Measurements from ENCODE around the gene ZNF563.

Gene ZNF563

DNA sequence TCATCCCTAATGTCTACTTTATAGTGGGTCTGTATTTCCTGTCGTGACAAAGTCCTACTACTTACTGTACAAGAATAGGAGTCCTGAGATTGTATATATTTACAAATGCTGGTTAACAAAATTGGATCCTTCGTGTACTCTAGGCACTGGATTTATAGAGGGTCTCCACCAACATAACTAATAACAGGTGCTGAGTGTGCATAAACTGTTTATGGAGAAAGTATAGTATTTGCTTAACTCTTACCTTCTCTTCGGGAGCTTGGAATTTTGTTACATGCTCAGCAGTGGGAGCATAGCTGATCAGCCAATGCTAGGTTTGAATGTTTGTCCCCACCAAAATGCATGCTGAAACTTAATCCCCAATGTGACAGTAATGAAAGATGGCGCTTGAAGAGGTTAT, 19.9 kb upstream of the ZNF563 start:
- no peak for DNase-seq (ENCODE audit: low read depth)
- H3K4me3 ChIP-seq (ENCODE audit: low read length) = no peak overlapping the region
- TF ChIP-seq, protein P1, sequence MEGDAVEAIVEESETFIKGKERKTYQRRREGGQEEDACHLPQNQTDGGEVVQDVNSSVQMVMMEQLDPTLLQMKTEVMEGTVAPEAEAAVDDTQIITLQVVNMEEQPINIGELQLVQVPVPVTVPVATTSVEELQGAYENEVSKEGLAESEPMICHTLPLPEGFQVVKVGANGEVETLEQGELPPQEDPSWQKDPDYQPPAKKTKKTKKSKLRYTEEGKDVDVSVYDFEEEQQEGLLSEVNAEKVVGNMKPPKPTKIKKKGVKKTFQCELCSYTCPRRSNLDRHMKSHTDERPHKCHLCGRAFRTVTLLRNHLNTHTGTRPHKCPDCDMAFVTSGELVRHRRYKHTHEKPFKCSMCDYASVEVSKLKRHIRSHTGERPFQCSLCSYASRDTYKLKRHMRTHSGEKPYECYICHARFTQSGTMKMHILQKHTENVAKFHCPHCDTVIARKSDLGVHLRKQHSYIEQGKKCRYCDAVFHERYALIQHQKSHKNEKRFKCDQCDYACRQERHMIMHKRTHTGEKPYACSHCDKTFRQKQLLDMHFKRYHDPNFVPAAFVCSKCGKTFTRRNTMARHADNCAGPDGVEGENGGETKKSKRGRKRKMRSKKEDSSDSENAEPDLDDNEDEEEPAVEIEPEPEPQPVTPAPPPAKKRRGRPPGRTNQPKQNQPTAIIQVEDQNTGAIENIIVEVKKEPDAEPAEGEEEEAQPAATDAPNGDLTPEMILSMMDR (conservative IDR thresholded peaks at IDR 0.05; ENCODE audit: low read depth, low read length) = no peak

DNA sequence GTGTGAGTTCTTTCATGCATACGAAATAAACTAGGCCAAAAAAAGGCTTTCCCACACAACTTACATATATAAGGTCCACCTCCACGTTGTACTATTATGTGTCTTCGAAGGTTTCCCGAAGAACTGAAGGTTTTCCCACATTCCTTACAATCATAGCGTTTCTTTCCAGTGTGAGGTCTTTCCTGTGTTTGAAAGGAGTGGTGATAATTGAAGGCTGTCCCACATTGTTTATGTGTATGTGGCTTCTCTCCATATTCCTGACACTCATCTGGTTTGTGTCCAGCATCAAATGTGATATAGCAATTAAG, 17.4 kb upstream of the ZNF563 start:
- H3K4me3 ChIP-seq (ENCODE audit: low read length) = no peak overlapping the region
- DNase-seq (ENCODE audit: low read depth) = no peak
- TF ChIP-seq, protein P1 (conservative IDR thresholded peaks at IDR 0.05; ENCODE audit: low read depth, low read length) = no peak

DNA sequence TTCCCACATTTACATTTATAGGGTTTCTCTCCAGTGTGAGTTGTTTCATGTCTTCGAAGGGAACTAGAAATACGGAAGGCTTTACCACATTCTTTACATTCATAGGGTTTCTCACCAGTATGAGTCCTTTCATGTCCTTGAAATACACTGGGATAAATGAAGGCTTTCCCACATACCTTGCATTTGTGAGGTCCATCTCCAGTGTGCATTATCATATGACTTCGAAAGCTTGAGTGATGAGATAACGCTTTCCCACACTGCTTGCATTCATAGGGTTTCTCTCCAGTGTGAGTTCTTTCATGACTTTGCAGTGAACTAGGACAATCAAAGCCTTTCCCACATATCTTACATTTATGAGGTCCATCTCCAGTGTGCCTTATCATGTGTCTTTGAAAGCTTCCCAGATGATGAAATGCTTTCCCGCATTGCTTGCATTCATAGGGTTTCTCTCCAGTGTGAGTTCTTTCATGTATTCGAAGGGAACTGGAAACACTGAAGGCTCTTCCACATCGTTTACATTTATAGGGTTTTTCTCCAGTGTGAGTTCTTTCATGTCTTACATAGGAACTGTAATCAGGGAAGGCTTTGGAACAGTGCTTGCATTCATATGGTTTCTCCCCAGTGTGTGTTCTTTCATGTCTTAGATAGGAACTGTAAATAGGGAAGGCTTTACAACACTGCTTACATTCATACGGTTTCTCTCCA, 16.9 kb upstream of the ZNF563 start:
- TF ChIP-seq, protein P1 (conservative IDR thresholded peaks at IDR 0.05; ENCODE audit: low read depth, low read length) = no peak
- no peak for DNase-seq (ENCODE audit: low read depth)
- H3K4me3 ChIP-seq (ENCODE audit: low read length) = no peak overlapping the region

DNA sequence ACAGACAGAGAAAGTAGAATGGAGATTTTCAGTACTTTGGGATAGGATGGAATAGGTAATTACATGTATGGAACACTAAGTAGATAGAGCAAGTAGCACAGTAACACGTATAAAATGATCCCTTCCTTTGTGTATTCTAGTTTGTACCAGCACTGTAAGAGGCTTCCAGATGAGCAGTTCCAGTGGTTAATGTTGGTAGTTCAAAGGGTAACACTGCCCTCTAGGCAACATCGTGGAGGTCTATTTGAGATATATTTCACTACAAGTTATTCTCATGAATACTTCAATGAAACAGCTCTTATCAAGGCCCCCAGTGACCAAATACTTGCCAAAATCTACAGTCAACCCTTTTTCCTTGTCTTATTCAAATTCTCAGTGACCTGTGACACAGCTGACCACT, 13.5 kb upstream of the ZNF563 start:
- no peak overlapping the region for H3K4me3 ChIP-seq (ENCODE audit: low read length)
- TF ChIP-seq, protein P1 (conservative IDR thresholded peaks at IDR 0.05; ENCODE audit: low read depth, low read length) = no peak
- no peak for DNase-seq (ENCODE audit: low read depth)

DNA sequence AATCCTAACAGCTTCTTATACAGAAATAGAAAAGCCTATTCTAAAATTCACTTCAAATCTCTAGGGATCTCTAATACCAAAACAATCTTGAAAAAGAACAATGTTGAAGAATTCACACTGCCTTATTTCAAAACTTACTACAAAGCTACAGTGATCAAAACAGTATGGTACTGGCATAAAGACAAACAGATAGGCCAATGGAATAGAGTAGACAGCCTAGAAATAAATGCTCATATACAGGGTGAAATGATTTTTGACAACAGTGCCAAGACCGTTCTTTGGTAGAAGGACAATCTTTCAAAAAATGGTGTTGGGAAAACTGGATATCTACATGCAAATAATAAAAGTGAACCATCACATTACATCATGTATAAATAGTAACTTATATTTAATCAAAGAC, 11.8 kb upstream of the ZNF563 start:
- TF ChIP-seq, protein P1 (conservative IDR thresholded peaks at IDR 0.05; ENCODE audit: low read depth, low read length) = no peak
- no peak overlapping the region for H3K4me3 ChIP-seq (ENCODE audit: low read length)
- no peak for DNase-seq (ENCODE audit: low read depth)

DNA sequence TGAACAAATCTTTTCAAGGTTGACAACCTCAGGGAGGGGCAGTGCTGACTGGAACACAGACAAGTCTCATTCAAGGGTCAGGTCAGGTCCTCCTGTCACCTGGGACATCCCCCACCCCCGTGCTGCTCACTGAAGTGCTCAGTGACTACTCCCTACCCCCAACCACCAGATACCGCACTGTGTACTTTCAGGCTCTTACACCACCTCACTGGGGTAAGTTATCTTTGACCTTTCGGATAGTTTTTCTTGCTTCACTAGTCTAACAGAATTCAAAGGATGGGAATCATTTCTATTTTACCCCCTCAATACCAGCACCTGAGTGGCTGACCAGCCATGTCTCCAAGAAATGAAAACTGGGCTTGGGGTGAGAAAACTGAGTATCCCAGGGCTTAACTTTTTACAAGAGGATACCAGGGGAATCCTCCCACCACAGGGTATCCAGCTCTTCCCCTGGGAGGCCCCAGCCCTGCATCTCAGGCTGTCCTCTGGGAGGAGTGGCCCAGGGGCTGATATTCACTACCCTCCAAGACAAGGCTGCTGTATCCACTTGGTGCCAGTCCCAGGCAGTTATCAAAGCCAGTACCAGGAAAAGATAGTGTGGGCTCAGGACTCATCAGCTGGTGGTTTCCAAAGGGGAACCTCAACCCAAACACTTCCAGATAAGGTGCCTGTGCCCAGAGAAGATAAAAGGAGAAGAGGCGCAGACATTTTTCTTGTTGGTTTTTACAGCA, 2.1 kb downstream of the ZNF563 start:
- no peak overlapping the region for H3K4me3 ChIP-seq (ENCODE audit: low read length)
- TF ChIP-seq, protein P1 (conservative IDR thresholded peaks at IDR 0.05; ENCODE audit: low read depth, low read length) = no peak
- no peak for DNase-seq (ENCODE audit: low read depth)

DNA sequence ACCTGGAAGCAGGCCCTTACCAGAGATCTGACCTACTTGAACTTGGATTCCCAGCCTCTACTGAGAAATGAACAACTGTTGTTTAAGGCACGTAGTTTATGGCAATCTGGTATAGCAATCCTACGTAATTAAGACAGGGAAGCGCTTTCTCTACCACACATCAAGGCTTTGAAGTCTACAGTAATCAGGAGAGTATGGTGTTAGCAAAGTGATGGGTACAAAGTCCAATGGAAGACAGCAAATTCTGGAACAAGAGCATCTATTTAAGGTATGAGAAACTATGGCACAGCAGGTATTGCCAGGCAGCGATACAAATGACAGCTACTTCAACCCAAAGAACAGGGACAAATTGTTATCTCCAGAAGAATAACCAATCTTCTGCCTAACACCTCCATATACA, 3.1 kb downstream of the ZNF563 start:
- TF ChIP-seq, protein P1 (conservative IDR thresholded peaks at IDR 0.05; ENCODE audit: low read depth, low read length) = no peak
- no peak for DNase-seq (ENCODE audit: low read depth)
- no peak overlapping the region for H3K4me3 ChIP-seq (ENCODE audit: low read length)

All from retinal pigment epithelial cell (primary cell).